ENCODE measurements around the gene SMIM45.

The SMIM45 gene

GRCh38 chr22:41966607-41967240 is 14.8 kb downstream of the SMIM45 start:
- TF ChIP-seq CTCF (conservative IDR thresholded peaks at IDR 0.05; ENCODE audit: low read depth, low read length), result no peak
- peak; percentile 68 for DNase-seq (ENCODE audit: low read depth)
- H3K4me3 ChIP-seq (ENCODE audit: low read depth, low read length), result no peak overlapping the region

GRCh38 chr22:41968601-41969000 is 16.7 kb downstream of the SMIM45 start:
- TF ChIP-seq CTCF (conservative IDR thresholded peaks at IDR 0.05; ENCODE audit: low read depth, low read length), result no peak
- no peak for DNase-seq (ENCODE audit: low read depth)
- no peak overlapping the region for H3K4me3 ChIP-seq (ENCODE audit: low read depth, low read length)

- H3K4me3 ChIP-seq (ENCODE audit: low read depth, low read length), result no peak within 1 kb of the TSS
- DNase-seq (ENCODE audit: low read depth), result no peak
- TF ChIP-seq CTCF (conservative IDR thresholded peaks at IDR 0.05; ENCODE audit: low read depth, low read length), result no peak
Observed at GRCh38 chr22:41969110-41969646, 17.2 kb downstream of the SMIM45 start, which contains the start of gene SEPTIN3. Gene SEPTIN3 (plus strand): TSS chr22:41969443. CDS start chr22:41971493, 2,050 bp downstream.

- no peak overlapping the region for H3K4me3 ChIP-seq (ENCODE audit: low read depth, low read length)
- no peak for TF ChIP-seq CTCF (conservative IDR thresholded peaks at IDR 0.05; ENCODE audit: low read depth, low read length)
- no peak for DNase-seq (ENCODE audit: low read depth)
Observed at GRCh38 chr22:41970601-41971000, 18.7 kb downstream of the SMIM45 start.

GRCh38 chr22:41971431-41971830 is 19.5 kb downstream of the SMIM45 start:
- H3K4me3 ChIP-seq (ENCODE audit: low read depth, low read length), result no peak overlapping the region
- TF ChIP-seq CTCF (conservative IDR thresholded peaks at IDR 0.05; ENCODE audit: low read depth, low read length), result no peak
- no peak for DNase-seq (ENCODE audit: low read depth)

GRCh38 chr22:41974691-41975290 is 22.8 kb downstream of the SMIM45 start:
- no peak for DNase-seq (ENCODE audit: low read depth)
- no peak for TF ChIP-seq CTCF (conservative IDR thresholded peaks at IDR 0.05; ENCODE audit: low read depth, low read length)
- no peak overlapping the region for H3K4me3 ChIP-seq (ENCODE audit: low read depth, low read length)

Measured in epithelial cell of proximal tubule (primary cell).